CD4-positive, alpha-beta T cell treated with Interferon alpha-2 for 1 hour (primary cell): ENCODE measurements around the gene POR.
"Not testable (repeated sequence)": the region's sequence is repeated elsewhere in the genome, so short reads cannot be mapped to it uniquely, and the experiment has no call there.

Source experiments
- DNase-seq, 2 donors: peaks; one replicate each; pipeline ENCODE4 v3.0.0-alpha.2; 2020 to 2022

Gene POR

GRCh38 chr7:75887669-75888369 lies 27.1 kb upstream of the POR start:
- DNase-seq: no peak

GRCh38 chr7:75888464-75889222 lies 26.3 kb upstream of the POR start:
- no peak for DNase-seq

- DNase-seq: no peak
These were observed 25.6 kb upstream of the POR start for GRCh38 chr7:75889223-75889825.

- DNase-seq: no peak
These were observed 25.1 kb upstream of the POR start for GRCh38 chr7:75889826-75890225.

- not testable (repeated sequence) for DNase-seq
These were observed 23.7 kb upstream of the POR start for GRCh38 chr7:75891237-75891636.

GRCh38 chr7:75891815-75892411 lies 23.0 kb upstream of the POR start:
- no peak for DNase-seq

GRCh38 chr7:75892634-75893272 lies 22.2 kb upstream of the POR start:
- DNase-seq: no peak

GRCh38 chr7:75896803-75897327 lies 18.1 kb upstream of the POR start:
- DNase-seq: no peak

GRCh38 chr7:75900617-75901315 lies 14.2 kb upstream of the POR start:
- DNase-seq: no peak

GRCh38 chr7:75905785-75906604 lies 9.0 kb upstream of the POR start:
- peak; percentile 26 to 79 for DNase-seq

- DNase-seq: no peak
These were observed 7.8 kb upstream of the POR start for GRCh38 chr7:75906991-75907667.

GRCh38 chr7:75907668-75908039 lies 7.3 kb upstream of the POR start:
- not testable (repeated sequence) for DNase-seq

- DNase-seq: no peak
These were observed 5.3 kb upstream of the POR start for GRCh38 chr7:75909521-75910132.

GRCh38 chr7:75911186-75911585 lies 3.8 kb upstream of the POR start:
- DNase-seq: not testable (repeated sequence)

GRCh38 chr7:75913437-75913836 lies 1.5 kb upstream of the POR start:
- DNase-seq: no peak

GRCh38 chr7:75914169-75914654 lies 743 bp upstream of the POR start:
- DNase-seq: no peak

- DNase-seq: peak in 1 of 2 donors; percentile 25
These were observed 631 bp downstream of the POR start for GRCh38 chr7:75915416-75916156.

GRCh38 chr7:75916259-75916658 lies 1.3 kb downstream of the POR start:
- DNase-seq: no peak
